Measurements from ENCODE around the gene C2CD4B. TPM values are rescaled to one million over a fixed set of nuclear protein-coding genes. Genes with fewer than 3 reads are reported as not detected.

The C2CD4B gene
- total and polyA plus RNA-seq, 3 experiments from 2014 or later = 0.13 TPM; not detected in 2

Other genes starting within 250 kb of the C2CD4B start
- 10 to 100 TPM; 42.5 to 42.9 TPM for gene VPS13C, start 104.8 kb downstream of the C2CD4B start, total RNA-seq
- 15.8 TPM for gene VPS13C, start 104.8 kb downstream of the C2CD4B start, polyA plus RNA-seq
- under 1 TPM; 0.09 to 0.13 TPM for gene C2CD4A, start 98.3 kb downstream of the C2CD4B start, total RNA-seq
- gene C2CD4A, start 98.3 kb downstream of the C2CD4B start, polyA plus RNA-seq = not detected
- gene TLN2, start 225.3 kb upstream of the C2CD4B start, total RNA-seq = 1 to 10 TPM; 3.1 to 3.5 TPM
- 0.06 TPM for gene TLN2, start 225.3 kb upstream of the C2CD4B start, polyA plus RNA-seq